ENCODE results near the gene GPR75. TPM values are rescaled to one million over a fixed set of nuclear protein-coding genes. Genes with fewer than 3 reads are reported as not detected.

The GPR75 gene
- total RNA-seq, 4 donors from 2014 or later = 2.5 to 7.4 (median 4.4) TPM

GRCh38 chr2:53901192-53901591 is 41.4 kb upstream of the GPR75 start:
- in situ Hi-C loops (cut with MboI; ENCODE audit: low pct_ligation_motif_present in 1 of 4, low pct_unique_long_range_greater_than_20kb in 1 of 4, low sequenced_read_pairs in 3 of 4) (no loop called here), intact Hi-C loops (cut with DNase I; ENCODE audit: low total_unique reads) (no loop called here)
- DNase-seq = no peak
- Histone ChIP-seq H3K4me3 (no peak overlapping the region), H3K36me3 (peaks cover 0 to 82% (median 35%) of the 10 kb centered on the region in 4 donors), H3K9me3 (no peaks in the 10 kb centered on the region), H3K4me1 (no peaks in the 10 kb centered on the region), H3K27ac (no peak overlapping the region), H3K27me3 (no peaks in the 10 kb centered on the region)
- TF ChIP-seq POLR2AphosphoS5 (IDR thresholded peaks at IDR 0.05) (no peak), CTCF (IDR thresholded peaks at IDR 0.05) (no peak), EP300 (IDR thresholded peaks at IDR 0.05; ENCODE audit: low read depth) (no peak), POLR2A (IDR thresholded peaks at IDR 0.05) (no peak)
- WGBS, 2 donors (ENCODE audit: low coverage in 1 of 2) = 73 to 91% methylated on average over 3 of the region's 3 CpGs

- H3K4me1 ChIP-seq = no peaks in the 10 kb centered on the region
- DNase-seq = no peak
- H3K4me3 ChIP-seq = no peak overlapping the region
- in situ Hi-C loops (cut with MboI; ENCODE audit: low pct_ligation_motif_present in 1 of 4, low pct_unique_long_range_greater_than_20kb in 1 of 4, low sequenced_read_pairs in 3 of 4) (no loop called here), intact Hi-C loops (cut with DNase I; ENCODE audit: low total_unique reads) (no loop called here)
- 70% methylated on average over 2 to 3 of the region's 3 CpGs for WGBS, 2 donors (ENCODE audit: low coverage in 1 of 2)
- H3K27me3 ChIP-seq = no peaks in the 10 kb centered on the region
- no peak overlapping the region for H3K27ac ChIP-seq
- TF ChIP-seq CTCF (IDR thresholded peaks at IDR 0.05) = no peak
- TF ChIP-seq POLR2A (IDR thresholded peaks at IDR 0.05) = no peak
- TF ChIP-seq EP300 (IDR thresholded peaks at IDR 0.05; ENCODE audit: low read depth) = no peak
- no peak for TF ChIP-seq POLR2AphosphoS5 (IDR thresholded peaks at IDR 0.05)
- no peaks in the 10 kb centered on the region for H3K9me3 ChIP-seq
- peaks cover 0 to 74% (median 36%) of the 10 kb centered on the region in 4 donors for H3K36me3 ChIP-seq
Observed at GRCh38 chr2:53896864-53897263, 37.1 kb upstream of the GPR75 start.

- Histone ChIP-seq H3K4me3 (no peak overlapping the region), H3K36me3 (peaks cover 1 to 79% (median 29%) of the 10 kb centered on the region in 4 donors)
- in situ Hi-C loops (cut with MboI; ENCODE audit: low pct_ligation_motif_present in 1 of 4, low pct_unique_long_range_greater_than_20kb in 1 of 4, low sequenced_read_pairs in 3 of 4) = no loop called here
Observed at GRCh38 chr2:53886406-53887280, 26.9 kb upstream of the GPR75 start.

More at GRCh38 chr2:53886406-53887280, 26.9 kb upstream of the GPR75 start:
- no peak for TF ChIP-seq POLR2AphosphoS5 (IDR thresholded peaks at IDR 0.05)
- TF ChIP-seq EP300 (IDR thresholded peaks at IDR 0.05; ENCODE audit: low read depth) = no peak
- no peak for TF ChIP-seq POLR2A (IDR thresholded peaks at IDR 0.05)
- no peak for TF ChIP-seq CTCF (IDR thresholded peaks at IDR 0.05)
- WGBS, 2 donors (ENCODE audit: low coverage in 1 of 2) = 88 to 91% methylated on average over 5 of the region's 5 CpGs
- no peak for DNase-seq
- Histone ChIP-seq H3K27me3 (no peaks in the 10 kb centered on the region), H3K27ac (no peak overlapping the region), H3K4me1 (no peaks in the 10 kb centered on the region), H3K9me3 (no peaks in the 10 kb centered on the region)
- intact Hi-C loops (cut with DNase I; ENCODE audit: low total_unique reads) = no loop called here

Data from transverse colon (tissue), 4 donors.